NCI-H187 (cell line): Measurements from ENCODE around the gene XRCC2.
"Not testable (repeated sequence)": the region's sequence is repeated elsewhere in the genome, so short reads cannot be mapped to it uniquely, and the experiment has no call there.

Experiments
- DNase-seq, 2 experiments: peaks; one replicate each; lab custom pipeline; 2025; lab: John Stamatoyannopoulos, UW

The XRCC2 gene

DNA sequence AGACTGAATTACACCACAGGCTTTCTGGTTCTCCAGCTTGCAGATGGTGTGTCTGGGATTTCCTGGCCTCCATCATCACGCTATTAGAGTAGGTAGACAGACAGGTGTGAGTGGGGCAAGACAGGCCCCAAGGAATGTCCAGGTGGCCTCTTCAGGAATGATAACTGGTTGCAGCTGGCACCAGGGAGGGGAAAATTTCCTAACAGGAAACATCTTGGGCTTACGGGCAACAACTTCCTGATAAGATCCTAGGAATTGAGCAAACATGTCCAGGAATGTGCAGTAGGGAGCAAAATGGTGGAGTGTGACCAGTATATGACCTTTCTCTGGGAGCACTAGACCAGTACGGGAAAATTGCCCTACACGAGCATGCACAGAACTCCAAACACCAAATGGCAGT, 11.3 kb downstream of the XRCC2 start:
- DNase-seq, result no peak

DNA sequence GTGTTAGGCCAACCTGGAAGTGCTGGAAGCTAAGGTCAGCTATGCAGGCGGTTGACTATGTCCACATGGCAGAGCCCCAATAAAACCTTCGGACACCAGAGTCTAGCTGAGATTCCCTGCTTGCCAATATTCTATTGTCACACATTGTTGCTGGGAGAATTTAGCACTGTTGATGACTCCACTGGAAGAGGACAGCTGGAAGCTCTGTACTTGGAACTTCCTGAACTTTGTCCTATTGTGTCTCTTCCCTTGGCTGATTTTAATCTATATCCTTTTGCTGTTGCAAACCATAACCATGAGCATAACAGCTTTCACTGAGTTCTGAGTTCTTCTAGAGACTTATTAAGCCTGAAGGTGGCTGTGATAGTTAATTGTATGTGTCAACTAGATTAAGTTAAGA, 12.0 kb downstream of the XRCC2 start:
- DNase-seq, result no peak

- DNase-seq, result no peak
These were observed 12.7 kb downstream of the XRCC2 start for GRCh38 chr7:152663148-152663740.

- DNase-seq, result no peak
These were observed 14.5 kb downstream of the XRCC2 start for GRCh38 chr7:152661479-152661878.

- DNase-seq, result no peak
These were observed 15.9 kb downstream of the XRCC2 start for GRCh38 chr7:152660021-152660420.

- no peak for DNase-seq
These were observed 21.0 kb downstream of the XRCC2 start for GRCh38 chr7:152654971-152655370.

GRCh38 chr7:152649220-152649619, 26.7 kb downstream of the XRCC2 start:
- DNase-seq, result no peak

- no peak for DNase-seq
These were observed 28.9 kb downstream of the XRCC2 start for GRCh38 chr7:152647009-152647408.

GRCh38 chr7:152646579-152646978, 29.4 kb downstream of the XRCC2 start:
- DNase-seq, result not testable (repeated sequence)

DNA sequence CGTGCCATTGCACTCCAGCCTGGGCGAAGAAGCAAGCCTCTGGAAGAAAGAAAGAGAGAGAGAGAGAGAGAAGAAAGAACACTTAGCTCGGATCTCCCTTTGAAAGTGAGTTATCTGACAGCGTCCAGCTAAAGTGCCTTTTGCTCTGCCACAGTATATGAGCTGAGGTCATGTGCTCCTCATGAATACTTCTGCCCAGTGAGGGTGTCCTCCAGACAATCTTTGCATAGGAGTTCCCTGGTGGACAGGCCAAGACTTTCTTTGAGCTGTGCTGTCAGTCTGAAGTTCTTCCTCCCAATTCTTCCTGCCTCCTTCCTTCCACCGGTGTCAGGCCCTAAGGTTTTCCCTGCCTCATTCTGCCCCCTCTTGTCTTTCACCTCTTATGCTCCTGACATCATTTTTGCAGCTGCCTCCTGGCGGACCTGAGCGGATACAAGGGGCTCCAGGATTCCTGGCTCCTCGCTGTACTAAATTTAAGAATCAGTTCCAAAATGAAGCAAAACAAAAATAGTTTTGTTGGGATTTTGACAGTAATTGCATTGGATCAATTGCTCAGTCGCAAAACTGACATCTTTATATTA, 31.9 kb downstream of the XRCC2 start:
- DNase-seq, result no peak

DNA sequence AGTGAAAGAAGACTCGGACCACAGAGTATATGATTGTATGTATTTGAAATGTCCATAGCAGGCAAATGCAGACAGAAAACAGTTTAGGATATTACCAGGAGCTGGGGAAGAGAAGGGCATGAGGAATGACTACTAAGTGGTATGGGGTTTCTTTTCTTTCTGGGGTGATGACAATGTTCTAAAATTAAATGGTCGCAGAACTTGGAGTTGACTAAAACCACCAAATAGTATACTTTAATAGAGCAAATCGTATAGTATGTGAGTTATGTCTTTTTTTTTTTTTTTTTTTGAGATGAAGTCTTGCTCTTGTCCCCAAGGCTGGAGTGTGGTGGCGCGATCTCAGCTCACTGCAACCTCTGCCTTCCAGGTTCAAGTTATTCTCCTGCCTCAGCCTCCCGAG, 34.6 kb downstream of the XRCC2 start:
- DNase-seq, result no peak

- DNase-seq, result no peak
These were observed 35.1 kb downstream of the XRCC2 start for GRCh38 chr7:152640829-152641228.

DNA sequence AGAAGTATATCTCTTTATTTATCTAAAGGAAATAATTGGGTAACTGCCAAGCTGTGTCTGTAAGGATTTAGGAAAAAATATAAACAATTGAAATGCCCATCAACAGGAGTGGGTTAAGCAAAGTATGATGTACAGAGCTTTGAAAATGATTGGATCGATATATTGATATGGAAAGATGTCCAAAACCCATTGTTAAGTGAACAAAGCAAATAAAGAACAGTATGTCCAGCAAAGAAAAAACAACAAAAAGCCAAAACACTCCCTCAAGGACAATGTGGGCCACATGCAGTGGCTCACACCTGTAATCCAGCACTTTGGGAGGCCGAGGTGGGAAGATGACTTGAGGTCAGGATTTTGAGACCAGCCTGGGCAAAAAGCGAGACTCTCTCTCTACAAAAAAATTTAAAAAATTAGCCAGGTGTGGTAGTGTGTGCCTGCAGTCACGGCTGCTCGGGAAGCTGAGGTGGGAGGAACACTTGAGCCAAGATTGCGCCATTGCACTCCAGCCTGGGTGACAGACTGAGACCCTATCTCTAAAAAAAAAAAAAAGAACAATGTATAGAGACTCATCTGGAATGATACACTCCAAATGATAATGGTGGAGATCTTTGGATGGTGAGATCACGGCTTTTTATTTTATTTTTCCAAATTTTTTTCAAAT, 37.9 kb downstream of the XRCC2 start:
- no peak for DNase-seq

GRCh38 chr7:152637161-152637560, 38.8 kb downstream of the XRCC2 start:
- DNase-seq, result no peak

- no peak for DNase-seq
These were observed 39.5 kb downstream of the XRCC2 start for GRCh38 chr7:152636441-152636840.

DNA sequence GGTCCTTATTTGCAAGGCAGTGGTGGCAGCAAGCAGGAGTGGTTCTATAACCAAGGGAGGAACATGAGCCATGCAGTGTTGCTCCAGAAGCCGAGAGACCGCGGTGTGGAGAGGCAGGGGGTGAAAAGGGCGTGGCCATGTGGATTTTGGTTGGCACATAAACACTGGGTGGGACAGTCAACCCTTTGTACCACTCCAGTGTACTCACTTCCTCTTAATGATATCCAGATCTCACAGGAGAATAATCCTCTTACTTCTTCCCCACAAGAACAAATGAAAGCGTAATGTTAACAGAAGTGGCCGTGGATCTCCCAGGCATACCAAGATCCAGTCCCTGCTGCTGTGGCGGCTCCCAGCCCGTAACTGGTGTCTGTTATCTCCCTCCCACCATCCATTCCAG, 42.4 kb downstream of the XRCC2 start:
- no peak for DNase-seq

GRCh38 chr7:152633072-152633471, 42.9 kb downstream of the XRCC2 start:
- DNase-seq, result no peak

DNA sequence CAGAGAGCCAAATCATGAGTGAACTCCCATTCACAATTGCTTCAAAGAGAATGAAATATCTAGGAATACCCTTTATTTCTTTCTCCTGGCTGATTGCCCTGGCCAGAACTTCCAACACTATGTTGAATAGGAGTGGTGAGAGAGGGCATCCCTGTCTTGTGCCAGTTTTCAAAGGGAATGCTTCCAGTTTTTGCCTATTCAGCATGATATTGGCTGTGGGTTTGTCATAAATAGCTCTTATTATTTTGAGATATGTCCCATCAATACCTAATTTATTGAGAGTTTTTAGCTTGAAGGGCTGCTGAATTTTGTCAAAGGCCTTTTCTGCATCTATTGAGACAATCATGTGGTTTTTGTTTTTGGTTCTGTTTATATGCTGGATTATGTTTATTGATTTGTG, 47.2 kb downstream of the XRCC2 start:
- not testable (repeated sequence) for DNase-seq

- no peak for DNase-seq
These were observed 51.7 kb downstream of the XRCC2 start for GRCh38 chr7:152624228-152624627.

- DNase-seq, result no peak
These were observed 54.5 kb downstream of the XRCC2 start for GRCh38 chr7:152621426-152621825.

GRCh38 chr7:152619027-152619739, 56.8 kb downstream of the XRCC2 start:
- DNase-seq, result no peak

GRCh38 chr7:152618427-152618826, 57.5 kb downstream of the XRCC2 start:
- no peak for DNase-seq

GRCh38 chr7:152617056-152617455, 58.9 kb downstream of the XRCC2 start:
- DNase-seq, result no peak
